ENCODE data around the gene WFDC5. TPM values are rescaled to one million over a fixed set of nuclear protein-coding genes. Genes with fewer than 3 reads are reported as not detected.

WFDC5 gene
- total RNA-seq, 1 donor from 2014 or later = not detected

Other genes starting within 250 kb of the WFDC5 start
- 82.2 TPM for gene YWHAB, start 229.5 kb downstream of the WFDC5 start, total RNA-seq
- 6.4 TPM for gene PABPC1L, start 205.1 kb downstream of the WFDC5 start, total RNA-seq
- gene TOMM34, start 154.8 kb downstream of the WFDC5 start, total RNA-seq = 8.1 TPM
- 24.4 TPM for gene STK4, start 148.7 kb downstream of the WFDC5 start, total RNA-seq
- gene KCNS1, start 14.0 kb downstream of the WFDC5 start, total RNA-seq = 1.1 TPM
- not detected for gene WFDC12, start 9.3 kb upstream of the WFDC5 start, total RNA-seq
- gene PI3, start 59.7 kb upstream of the WFDC5 start, total RNA-seq = not detected
- gene SEMG1, start 91.9 kb upstream of the WFDC5 start, total RNA-seq = not detected
- not detected for gene SEMG2, start 106.2 kb upstream of the WFDC5 start, total RNA-seq
- 181 TPM for gene SLPI, start 139.4 kb upstream of the WFDC5 start, total RNA-seq
- gene RBPJL, start 191.7 kb upstream of the WFDC5 start, total RNA-seq = not detected
- gene MATN4, start 193.1 kb upstream of the WFDC5 start, total RNA-seq = 1.1 TPM
- 26.9 TPM for gene SDC4, start 233.2 kb upstream of the WFDC5 start, total RNA-seq
- 20.0 TPM for gene SYS1, start 248.0 kb upstream of the WFDC5 start, total RNA-seq

Data from tongue (tissue), 1 donor.